HG02678 (cell line): ENCODE measurements around the gene KMO.

ENCODE experiments used
- ATAC-seq: cut with Tn5 transposase; IDR thresholded peaks from one replicate; pipeline ENCODE4 v1.9.1; 2021; ENCODE audit warnings: mild to moderate bottlenecking, moderate library complexity; ENCODE audit not compliant: unreplicated experiment

The KMO gene

DNA sequence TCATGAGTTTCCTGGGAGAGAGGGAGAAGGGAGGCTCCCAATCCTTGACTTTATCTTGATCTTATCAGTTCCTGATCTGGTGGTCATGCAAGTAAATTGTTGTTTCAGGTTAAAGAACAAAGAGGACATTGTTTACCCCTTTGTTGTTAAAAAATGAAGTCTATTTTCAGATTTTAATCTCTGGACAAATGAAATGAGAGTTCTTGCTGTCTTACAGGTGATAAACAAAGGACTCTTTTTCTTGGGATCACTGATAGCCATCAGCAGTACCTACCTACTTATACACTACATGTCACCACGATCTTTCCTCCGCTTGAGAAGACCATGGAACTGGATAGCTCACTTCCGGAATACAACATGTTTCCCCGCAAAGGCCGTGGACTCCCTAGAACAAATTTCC is 59.6 kb downstream of the KMO start:
- ATAC-seq, result no peak

- ATAC-seq, result peak; percentile 60
Observed at GRCh38 chr1:241592273-241592958, 60.2 kb downstream of the KMO start.

DNA sequence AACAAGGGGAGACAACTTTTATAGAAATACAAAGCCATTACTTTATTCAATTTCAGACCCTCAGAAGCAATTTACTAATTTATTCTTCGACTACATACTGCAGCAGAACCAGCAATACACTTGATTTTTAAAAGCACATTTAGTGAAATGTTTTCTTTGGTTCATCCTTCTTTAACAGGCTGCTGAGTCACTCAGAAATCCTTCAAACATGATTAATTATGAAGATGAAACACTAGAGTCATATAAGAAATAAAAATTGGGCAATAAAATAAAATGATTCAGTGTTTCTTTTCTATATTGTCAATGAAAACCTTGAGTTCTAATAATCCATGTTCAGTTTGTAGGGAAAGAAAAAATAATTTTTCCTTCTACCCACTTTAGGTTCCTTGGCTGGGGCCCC is 61.0 kb downstream of the KMO start:
- no peak for ATAC-seq

DNA sequence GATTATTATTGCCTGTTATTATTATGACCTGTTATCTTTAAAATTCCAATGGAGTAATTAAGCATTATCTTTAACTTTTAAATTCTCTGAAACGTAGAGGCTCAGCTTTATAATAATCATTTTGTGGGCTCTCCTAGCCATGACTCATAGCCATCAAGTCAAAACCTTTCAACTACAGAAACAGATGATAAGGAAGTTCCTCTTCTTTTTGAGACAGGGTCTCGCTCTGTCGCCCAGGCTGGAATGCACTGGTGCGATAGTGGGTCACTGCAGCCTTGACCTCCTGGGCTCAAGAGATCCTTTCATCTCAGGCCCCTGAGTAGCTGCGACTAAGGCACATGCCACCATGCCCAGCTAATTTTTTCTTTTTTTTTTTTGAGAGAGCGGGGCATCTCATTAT is 64.5 kb downstream of the KMO start:
- no peak for ATAC-seq

- ATAC-seq, result peak; percentile 45
Observed at GRCh38 chr1:241598249-241598648, 66.1 kb downstream of the KMO start.

- peak; percentile 85 for ATAC-seq
Observed at GRCh38 chr1:241600496-241600901, 68.3 kb downstream of the KMO start.

- ATAC-seq, result no peak
Observed at GRCh38 chr1:241603731-241604245, 71.6 kb downstream of the KMO start.

DNA sequence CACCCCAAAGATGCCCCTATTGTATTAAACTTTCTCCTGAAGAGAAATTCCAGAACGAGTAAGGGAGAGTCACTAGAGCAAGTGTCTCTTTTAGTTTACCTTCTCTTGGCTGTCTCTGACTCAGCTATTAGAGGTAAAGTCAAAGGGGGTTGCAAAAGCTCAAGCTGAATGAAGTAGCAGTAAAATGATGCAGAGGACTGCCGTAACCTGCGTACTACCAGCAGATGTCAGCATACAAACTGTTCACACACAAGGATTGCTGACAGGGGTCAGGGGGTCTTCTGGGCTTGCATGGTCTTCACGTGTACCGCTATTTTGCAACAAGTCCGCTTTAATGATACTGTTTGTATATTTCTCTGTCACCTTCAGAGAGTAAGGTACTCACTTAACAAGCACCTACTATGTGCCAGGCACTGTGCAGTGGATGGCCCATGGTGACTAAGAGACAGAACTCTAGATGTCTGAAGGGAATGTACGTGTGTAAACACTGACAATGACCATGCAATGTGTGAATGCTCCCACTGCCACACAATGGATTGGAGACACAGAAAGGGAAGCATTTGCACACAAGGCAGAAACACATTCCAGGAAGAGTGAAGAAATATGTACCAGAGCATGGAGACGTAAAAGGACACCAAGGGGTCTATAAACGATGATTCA is 73.1 kb downstream of the KMO start:
- no peak for ATAC-seq

DNA sequence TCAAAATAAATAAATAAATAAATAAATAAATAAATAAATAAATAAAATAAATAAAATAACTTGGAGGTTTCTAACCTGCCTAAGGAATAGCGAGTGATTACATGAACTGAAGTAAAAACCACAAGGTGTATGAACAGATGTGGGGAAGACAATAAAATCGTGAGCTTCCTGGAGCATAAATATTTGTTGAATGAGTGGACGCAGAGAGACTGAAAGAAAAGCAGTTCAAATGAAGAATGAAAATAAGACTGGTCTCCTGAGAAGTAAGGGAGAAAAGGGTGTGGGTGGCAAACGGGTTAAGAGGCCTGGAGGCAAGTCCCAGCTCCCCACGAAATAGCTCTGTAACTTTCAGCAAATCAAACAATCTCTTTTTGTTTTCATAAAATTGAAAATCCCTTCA is 74.4 kb downstream of the KMO start:
- ATAC-seq, result no peak

- no peak for ATAC-seq
Observed at GRCh38 chr1:241607497-241607896, 75.3 kb downstream of the KMO start.

- ATAC-seq, result no peak
Observed at GRCh38 chr1:241608379-241609033, 76.3 kb downstream of the KMO start.

- no peak for ATAC-seq
Observed at GRCh38 chr1:241610056-241610815, 78.1 kb downstream of the KMO start.

- peak; percentile 96 for ATAC-seq
Observed at GRCh38 chr1:241611063-241611462, 78.9 kb downstream of the KMO start.

- no peak for ATAC-seq
Observed at GRCh38 chr1:241611736-241612135, 79.6 kb downstream of the KMO start.

- no peak for ATAC-seq
Observed at GRCh38 chr1:241612533-241613477, 80.6 kb downstream of the KMO start.

GRCh38 chr1:241614144-241614543 is 82.0 kb downstream of the KMO start:
- ATAC-seq, result no peak

GRCh38 chr1:241614572-241614971 is 82.4 kb downstream of the KMO start:
- ATAC-seq, result no peak

- no peak for ATAC-seq
Observed at GRCh38 chr1:241615043-241615974, 83.1 kb downstream of the KMO start.

DNA sequence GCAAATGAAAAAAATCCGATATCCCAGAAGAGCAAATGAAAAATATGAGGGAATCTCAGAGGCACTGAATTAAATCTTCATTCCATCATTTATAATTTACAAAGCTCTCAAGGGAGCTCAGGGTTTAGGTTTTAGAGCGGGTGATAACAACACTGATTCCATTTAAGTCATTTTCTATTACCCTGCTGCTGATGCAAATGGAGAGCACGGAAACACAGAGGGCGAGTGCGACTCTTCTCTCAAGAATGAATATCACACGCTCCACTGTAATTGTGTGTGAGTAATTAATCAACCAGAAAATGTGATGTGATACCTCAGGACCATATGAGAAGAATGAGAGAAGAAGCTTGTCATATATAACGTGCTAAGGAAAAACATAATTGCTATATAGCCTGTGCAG is 85.2 kb downstream of the KMO start:
- no peak for ATAC-seq
